Endothelial cell of umbilical vein (primary cell): ENCODE measurements around the gene NRXN3. TPM values are rescaled to one million over a fixed set of nuclear protein-coding genes. Genes with fewer than 3 reads are reported as not detected.

Experiments
- BruUV-seq: library from RNA; stranded (reverse); fragments of 400-500 nt; replicated peaks from 2 replicates; lab custom pipeline; 2021; lab: Mats Ljungman, UMichigan
- CTCF ChIA-PET: fragments of 300-600, 350-600 bp; sonication (Branson Sonifier 250); formaldehyde crosslinking; loops from one replicate; lab custom pipeline; 2021; ENCODE audit warnings: antibody characterized with exemption, inconsistent platforms; lab: Charles Lee
- POLR2A ChIA-PET: fragments of 300-600, 350-600 bp; sonication (Branson Sonifier 250); formaldehyde crosslinking; loops from one replicate; lab custom pipeline; 2021; ENCODE audit warnings: antibody characterized with exemption, inconsistent platforms; lab: Charles Lee
- DNase-seq: peaks from one replicate; pipeline ENCODE4 v3.0.0-alpha.2; 2011; ENCODE audit warnings: low read depth, low spot score
- FAIRE-seq: peaks from 2 replicates; lab custom pipeline; 2011; peaks lifted over from hg19 to GRCh38; lab: Jason Lieb, UNC
- H2AFZ ChIP-seq: 2 replicates; pipeline ENCODE4 v1.6.0; 2012; ENCODE audit warnings: low read depth, low read length, control low read depth, inconsistent platforms
- H3K27ac ChIP-seq: 2 replicates; pipeline ENCODE4 v1.5.1; 2011; ENCODE audit warnings: low read depth, mild to moderate bottlenecking, control low read depth, low read length, moderate library complexity; ENCODE audit not compliant: insufficient read depth
- H3K27me3 ChIP-seq, 2 experiments: 2 replicates each; pipeline versions ENCODE4 v1.6.0 to v1.6.1; 2011; ENCODE audit warnings: low read length in 2 of 2, mixed read lengths in 1 of 2; ENCODE audit not compliant: control insufficient read depth in 2 of 2, insufficient read depth in 2 of 2
- H3K36me3 ChIP-seq, 2 experiments: 2 replicates in 1 of 2; 3 replicates in 1 of 2; pipeline ENCODE4 v1.5.1; 2011; ENCODE audit warnings: low read length in 2 of 2, mild to moderate bottlenecking in 1 of 2, moderate library complexity in 1 of 2; ENCODE audit not compliant: control insufficient read depth in 2 of 2, insufficient read depth in 2 of 2; ENCODE audit errors: extremely low read depth in 1 of 2
- H3K4me1 ChIP-seq: 3 replicates; pipeline ENCODE4 v1.5.1; 2011; ENCODE audit warnings: mild to moderate bottlenecking, low read length; ENCODE audit not compliant: control insufficient read depth, insufficient read depth; ENCODE audit errors: extremely low read depth
- H3K4me2 ChIP-seq: 2 replicates; pipeline ENCODE4 v1.6.1; 2011; ENCODE audit warnings: low read length, control low read depth, mixed read lengths; ENCODE audit not compliant: insufficient read depth
- H3K4me3 ChIP-seq, 3 experiments: fragments of 200-600 bp in 1 of 3; sonication (generic), shearing (Covaris generic) in 1 of 3; replicated peaks in 1 of 3; 2 replicates each; pipeline ENCODE4 v1.5.1; 2011 to 2016; ENCODE audit warnings: control low read depth in 3 of 3, low read length in 3 of 3, mild to moderate bottlenecking in 2 of 3, inconsistent platforms in 1 of 3, low read depth in 1 of 3, moderate library complexity in 1 of 3; ENCODE audit not compliant: insufficient read depth in 1 of 3
- H3K79me2 ChIP-seq: 2 replicates; pipeline ENCODE4 v1.6.0; 2012; ENCODE audit warnings: low read length, inconsistent platforms; ENCODE audit not compliant: control insufficient read depth, insufficient read depth
- H3K9ac ChIP-seq: replicated peaks from 2 replicates; pipeline ENCODE3; 2011; ENCODE audit warnings: low read length, control low read depth; ENCODE audit not compliant: insufficient read depth; ENCODE audit errors: extremely low read depth
- H3K9me1 ChIP-seq: replicated peaks from 3 replicates; pipeline ENCODE4 v1.6.0; 2011; ENCODE audit warnings: mild to moderate bottlenecking, low read length; ENCODE audit not compliant: control insufficient read depth, insufficient read depth; ENCODE audit errors: extremely low read depth
- H3K9me3 ChIP-seq: replicated peaks from 2 replicates; pipeline ENCODE4 v1.5.1; 2012; ENCODE audit warnings: low read length, inconsistent platforms; ENCODE audit not compliant: control insufficient read depth, insufficient read depth
- H4K20me1 ChIP-seq: replicated peaks from 2 replicates; pipeline ENCODE3; 2011; ENCODE audit warnings: mild to moderate bottlenecking, low read length; ENCODE audit not compliant: control insufficient read depth, insufficient read depth; ENCODE audit errors: extremely low read depth
- EZH2 ChIP-seq: IDR thresholded peaks from 2 replicates; pipeline ENCODE4 v1.6.1; 2012; ENCODE audit warnings: borderline replicate concordance, low read depth, mild to moderate bottlenecking, moderate library complexity, low read length, inconsistent platforms; ENCODE audit not compliant: severe bottlenecking
- GATA2 ChIP-seq: IDR thresholded peaks from 2 replicates; pipeline ENCODE4 v1.7.0; 2011; ENCODE audit warnings: low read depth, mild to moderate bottlenecking, moderate library complexity, mixed read lengths, low read length; ENCODE audit not compliant: insufficient read length, insufficient read depth
- POLR2A ChIP-seq: IDR thresholded peaks from 2 replicates; pipeline ENCODE4 v1.6.1; 2012; ENCODE audit warnings: low read depth, mild to moderate bottlenecking, control low read depth, low read length
- dilution Hi-C: fragments of 300-500 bp; cut with MboI; formaldehyde crosslinking; loops from one replicate; pipeline ENCODE4 v1.15.0; 2019; ENCODE audit warnings: low sequenced_read_pairs; ENCODE audit not compliant: extremely low pct_ligation_motif_present
- intact Hi-C: fragments of 100-400 bp; cut with micrococcal nuclease; formaldehyde crosslinking; loops from one replicate; pipeline ENCODE4 v1.10.0; 2022
- polyA plus RNA-seq, 4 experiments: library from polyadenylated mRNA; depleted of rRNA in 3 of 4; stranded (reverse) in 3 of 4; unstranded in 1 of 4; fragments of >200 nt; gene quantifications; 2 replicates each; pipeline versions ENCODE4 v1.2.1 to v1.2.3, GENCODE V29; 2011 to 2012; ENCODE audit warnings: missing spikeins in 1 of 4
- total RNA-seq: library from RNA; stranded (reverse); gene quantifications from 2 replicates; pipeline ENCODE4 v1.2.3, GENCODE V29; 2021
- TF ChIP-seq, protein P1 (sequence below), 2 donors: IDR thresholded peaks; 1 replicate in 1 of 2; 2 replicates in 1 of 2; pipeline ENCODE4 v1.5.1; 2011; ENCODE audit warnings: low read length in 2 of 2, mild to moderate bottlenecking in 2 of 2, moderate library complexity in 2 of 2, control low read depth in 1 of 2, inconsistent platforms in 1 of 2, low read depth in 1 of 2; ENCODE audit not compliant: insufficient read depth in 1 of 2; ENCODE audit errors: extremely low read depth in 1 of 2

The NRXN3 gene
- total and polyA plus RNA-seq, 2 donors (not counting 3 experiments of a cell fraction or from before 2014, with no cell fraction given), result 0.72 to 4.2 TPM

DNA sequence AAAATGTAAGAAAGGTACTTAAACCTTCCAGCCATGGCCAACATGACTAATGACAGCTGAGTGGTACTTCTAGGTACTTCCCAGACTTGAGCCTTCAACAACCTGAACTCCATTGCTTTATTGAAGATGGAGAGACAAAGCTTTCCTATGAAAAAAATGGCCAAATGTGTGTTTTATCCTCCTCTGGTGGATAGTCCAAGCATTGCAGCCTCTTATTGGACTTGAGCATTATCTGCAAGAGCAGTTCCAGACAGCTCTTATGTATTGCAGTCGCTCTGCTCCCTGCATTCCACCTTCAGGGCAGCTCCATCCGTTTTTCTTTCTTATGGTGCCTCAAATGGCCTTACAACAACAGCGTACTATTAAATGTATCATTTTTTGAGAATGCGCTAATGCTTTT is 588.2 kb downstream of the NRXN3 start:
- H3K4me2 ChIP-seq, result no peak overlapping the region
- CTCF ChIA-PET, result interaction anchor here (0.7 to 1.6 kb wide), 4 partner anchors 9 to 896 kb away, joined by 3 to 5 read pairs (median 3); no protein-coding TSS in a partner anchor

DNA sequence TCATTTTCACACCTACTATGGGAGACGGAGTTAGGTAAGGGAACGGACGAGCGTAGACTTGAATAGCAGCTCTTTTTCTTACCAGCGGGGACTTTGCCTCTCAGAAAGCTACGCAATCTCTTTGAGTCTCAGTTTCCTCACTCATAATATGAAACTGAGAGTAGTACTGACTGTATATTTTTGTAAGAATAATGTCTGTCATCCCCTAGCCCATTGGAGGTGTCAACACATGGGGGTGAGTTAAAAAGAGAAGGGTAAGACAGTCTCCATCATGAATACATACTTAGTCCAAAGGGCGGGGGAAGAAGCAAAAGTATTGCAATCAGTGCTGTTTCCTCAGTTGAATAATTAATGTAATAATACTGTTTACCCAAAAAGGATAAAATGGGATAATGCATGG is 592.2 kb downstream of the NRXN3 start:
- dilution Hi-C loops (no loop called here), intact Hi-C loops (no loop called here)
- no peaks in the 10 kb centered on the region for H4K20me1 ChIP-seq
- no peak for TF ChIP-seq GATA2
- H3K79me2 ChIP-seq, result no peaks in the 10 kb centered on the region
- no peak overlapping the region for H3K4me3 ChIP-seq
- H3K36me3 ChIP-seq, result no peaks in the 10 kb centered on the region
- H3K9me3 ChIP-seq, result no peaks in the 10 kb centered on the region
- H3K27ac ChIP-seq, result no peak overlapping the region
- DNase-seq (no peak), FAIRE-seq (no peak)
- no TSS peak for BruUV-seq
- ChIA-PET POLR2A (no interaction called here), CTCF (no interaction called here)
- no peaks in the 10 kb centered on the region for H3K4me1 ChIP-seq
- H2AFZ ChIP-seq, result no peak overlapping the region
- H3K4me2 ChIP-seq, result no peak overlapping the region
- no peaks in the 10 kb centered on the region for H3K9me1 ChIP-seq
- no peaks in the 10 kb centered on the region for H3K27me3 ChIP-seq
- H3K9ac ChIP-seq, result no peak overlapping the region

More for the DNA sequence above, 588.2 kb downstream of the NRXN3 start:
- Histone ChIP-seq H3K27ac (no peak overlapping the region), H3K9me1 (no peaks in the 10 kb centered on the region), H3K9me3 (no peaks in the 10 kb centered on the region), H2AFZ (no peak overlapping the region), H4K20me1 (no peaks in the 10 kb centered on the region), H3K79me2 (no peaks in the 10 kb centered on the region), H3K36me3 (no peaks in the 10 kb centered on the region), H3K9ac (no peak overlapping the region), H3K4me1 (no peaks in the 10 kb centered on the region), H3K27me3 (no peaks in the 10 kb centered on the region), H3K4me3 (no peak overlapping the region)
- DNase-seq (peak; percentile 49), FAIRE-seq (no peak)
- no peak for TF ChIP-seq EZH2
- no peak for TF ChIP-seq POLR2A
- TF ChIP-seq, protein P1, sequence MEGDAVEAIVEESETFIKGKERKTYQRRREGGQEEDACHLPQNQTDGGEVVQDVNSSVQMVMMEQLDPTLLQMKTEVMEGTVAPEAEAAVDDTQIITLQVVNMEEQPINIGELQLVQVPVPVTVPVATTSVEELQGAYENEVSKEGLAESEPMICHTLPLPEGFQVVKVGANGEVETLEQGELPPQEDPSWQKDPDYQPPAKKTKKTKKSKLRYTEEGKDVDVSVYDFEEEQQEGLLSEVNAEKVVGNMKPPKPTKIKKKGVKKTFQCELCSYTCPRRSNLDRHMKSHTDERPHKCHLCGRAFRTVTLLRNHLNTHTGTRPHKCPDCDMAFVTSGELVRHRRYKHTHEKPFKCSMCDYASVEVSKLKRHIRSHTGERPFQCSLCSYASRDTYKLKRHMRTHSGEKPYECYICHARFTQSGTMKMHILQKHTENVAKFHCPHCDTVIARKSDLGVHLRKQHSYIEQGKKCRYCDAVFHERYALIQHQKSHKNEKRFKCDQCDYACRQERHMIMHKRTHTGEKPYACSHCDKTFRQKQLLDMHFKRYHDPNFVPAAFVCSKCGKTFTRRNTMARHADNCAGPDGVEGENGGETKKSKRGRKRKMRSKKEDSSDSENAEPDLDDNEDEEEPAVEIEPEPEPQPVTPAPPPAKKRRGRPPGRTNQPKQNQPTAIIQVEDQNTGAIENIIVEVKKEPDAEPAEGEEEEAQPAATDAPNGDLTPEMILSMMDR (IDR thresholded peaks at IDR 0.05; ENCODE audit: extremely low read depth in 1 of 2, insufficient read depth in 1 of 2, low read depth in 1 of 2, low read length in 2 of 2), result peak; percentile 29 to 54
- no TSS peak for BruUV-seq
- dilution Hi-C loops, result no loop called here
- POLR2A ChIA-PET, result no interaction called here
- intact Hi-C loops, result loop anchor here (5.0 kb wide), 1 partner anchor 736 kb away; no protein-coding TSS in a partner anchor
